ENCODE data around the gene IDH3G.

The IDH3G gene

DNA sequence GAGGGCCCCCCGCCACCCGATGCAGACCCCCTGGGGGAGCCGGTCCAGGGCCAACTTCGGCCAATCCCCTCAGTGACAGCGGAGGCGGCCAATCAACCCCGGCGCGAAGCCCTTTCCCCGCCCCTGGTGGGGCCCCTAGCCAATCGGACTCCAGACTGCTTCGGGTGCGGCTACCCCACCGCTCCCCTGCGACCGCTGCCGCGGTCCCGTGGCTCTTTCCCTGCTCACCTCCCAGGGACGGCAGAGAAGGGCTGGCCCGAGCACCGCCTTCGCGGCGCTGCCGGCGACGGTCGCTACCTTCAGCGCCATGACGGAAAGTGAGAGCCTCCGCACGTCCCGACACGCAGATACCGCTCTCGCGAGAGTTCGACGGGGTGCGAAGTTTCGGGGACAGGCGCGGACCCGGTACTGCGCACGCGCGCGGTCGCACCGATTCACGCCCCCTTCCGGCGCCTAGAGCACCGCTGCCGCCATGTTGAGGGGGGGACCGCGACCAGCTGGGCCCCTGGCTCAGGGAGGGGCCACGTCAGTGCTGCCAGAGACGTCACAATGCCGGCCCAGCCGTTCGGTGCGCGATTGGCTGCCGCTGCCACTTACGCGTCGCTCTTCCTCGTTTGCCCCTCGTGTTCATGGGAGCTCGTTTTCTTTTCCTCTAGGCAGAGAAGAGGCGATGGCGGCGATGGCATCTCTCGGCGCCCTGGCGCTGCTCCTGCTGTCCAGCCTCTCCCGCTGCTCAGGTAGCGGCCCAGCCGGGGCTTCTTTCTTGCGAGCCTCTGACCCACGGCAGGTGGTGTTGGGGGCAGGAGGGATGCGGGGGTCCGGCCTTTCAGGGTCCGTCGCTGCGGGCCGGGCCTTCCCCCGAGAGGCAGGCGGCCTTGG lies at the start of gene IDH3G, which contains the start of gene SSR4:
TSS of gene IDH3G (minus strand) at position 358 of the 879 bp plus-strand sequence. CDS start at position 309, 49 bp downstream.
TSS of gene SSR4 (plus strand) at position 651 of the 879 bp plus-strand sequence. CDS start at position 671, 20 bp downstream.
- Histone ChIP-seq H3K9ac (ENCODE audit: low read depth, low read length) (peak within 1 kb of the TSS; percentile 87), H3K9me3 (ENCODE audit: control insufficient read depth, insufficient read depth, low read length) (peaks cover 6% of the 10 kb centered on the region), H3K36me3 (ENCODE audit: control insufficient read depth, insufficient read depth, low read length) (peaks cover 34% of the 10 kb centered on the region), H3K4me1 (ENCODE audit: control insufficient read depth, insufficient read depth, low read length) (no peaks in the 10 kb centered on the region), H3K27me3 (ENCODE audit: control insufficient read depth, insufficient read depth, low read length) (no peaks in the 10 kb centered on the region), H3K4me3 (ENCODE audit: low read depth, low read length) (peak within 1 kb of the TSS; percentile 71)

- H3K4me3 ChIP-seq (ENCODE audit: low read depth, low read length) = no peak overlapping the region
- H3K4me1 ChIP-seq (ENCODE audit: control insufficient read depth, insufficient read depth, low read length) = no peaks in the 10 kb centered on the region
- H3K9ac ChIP-seq (ENCODE audit: low read depth, low read length) = no peak overlapping the region
- no peaks in the 10 kb centered on the region for H3K36me3 ChIP-seq (ENCODE audit: control insufficient read depth, insufficient read depth, low read length)
- peaks cover under 1% of the 10 kb centered on the region for H3K27me3 ChIP-seq (ENCODE audit: control insufficient read depth, insufficient read depth, low read length)
- H3K9me3 ChIP-seq (ENCODE audit: control insufficient read depth, insufficient read depth, low read length) = no peaks in the 10 kb centered on the region
Observed at GRCh38 chrX:153836921-153837320, 42.7 kb upstream of the IDH3G start.

- Histone ChIP-seq H3K27me3 (ENCODE audit: control insufficient read depth, insufficient read depth, low read length) (peaks cover 3% of the 10 kb centered on the region), H3K4me3 (ENCODE audit: low read depth, low read length) (no peak overlapping the region), H3K9me3 (ENCODE audit: control insufficient read depth, insufficient read depth, low read length) (no peaks in the 10 kb centered on the region)
Observed at GRCh38 chrX:153832728-153833127, 38.6 kb upstream of the IDH3G start.

GRCh38 chrX:153831429-153832150 lies 37.4 kb upstream of the IDH3G start:
- H3K4me1 ChIP-seq (ENCODE audit: control insufficient read depth, insufficient read depth, low read length) = peaks cover 2% of the 10 kb centered on the region
- H3K36me3 ChIP-seq (ENCODE audit: control insufficient read depth, insufficient read depth, low read length) = no peaks in the 10 kb centered on the region
- H3K4me3 ChIP-seq (ENCODE audit: low read depth, low read length) = peak overlapping the region; percentile 15
- H3K27me3 ChIP-seq (ENCODE audit: control insufficient read depth, insufficient read depth, low read length) = peaks cover 3% of the 10 kb centered on the region
- no peaks in the 10 kb centered on the region for H3K9me3 ChIP-seq (ENCODE audit: control insufficient read depth, insufficient read depth, low read length)
- H3K9ac ChIP-seq (ENCODE audit: low read depth, low read length) = no peak overlapping the region

More at GRCh38 chrX:153832728-153833127, 38.6 kb upstream of the IDH3G start:
- Histone ChIP-seq H3K4me1 (ENCODE audit: control insufficient read depth, insufficient read depth, low read length) (no peaks in the 10 kb centered on the region), H3K36me3 (ENCODE audit: control insufficient read depth, insufficient read depth, low read length) (no peaks in the 10 kb centered on the region), H3K9ac (ENCODE audit: low read depth, low read length) (no peak overlapping the region)

GRCh38 chrX:153830640-153831428 lies 36.7 kb upstream of the IDH3G start:
- Histone ChIP-seq H3K9ac (ENCODE audit: low read depth, low read length) (no peak overlapping the region), H3K9me3 (ENCODE audit: control insufficient read depth, insufficient read depth, low read length) (no peaks in the 10 kb centered on the region), H3K27me3 (ENCODE audit: control insufficient read depth, insufficient read depth, low read length) (peaks cover 3% of the 10 kb centered on the region), H3K36me3 (ENCODE audit: control insufficient read depth, insufficient read depth, low read length) (no peaks in the 10 kb centered on the region), H3K4me1 (ENCODE audit: control insufficient read depth, insufficient read depth, low read length) (peaks cover 2% of the 10 kb centered on the region), H3K4me3 (ENCODE audit: low read depth, low read length) (peak overlapping the region; percentile 15)

DNA sequence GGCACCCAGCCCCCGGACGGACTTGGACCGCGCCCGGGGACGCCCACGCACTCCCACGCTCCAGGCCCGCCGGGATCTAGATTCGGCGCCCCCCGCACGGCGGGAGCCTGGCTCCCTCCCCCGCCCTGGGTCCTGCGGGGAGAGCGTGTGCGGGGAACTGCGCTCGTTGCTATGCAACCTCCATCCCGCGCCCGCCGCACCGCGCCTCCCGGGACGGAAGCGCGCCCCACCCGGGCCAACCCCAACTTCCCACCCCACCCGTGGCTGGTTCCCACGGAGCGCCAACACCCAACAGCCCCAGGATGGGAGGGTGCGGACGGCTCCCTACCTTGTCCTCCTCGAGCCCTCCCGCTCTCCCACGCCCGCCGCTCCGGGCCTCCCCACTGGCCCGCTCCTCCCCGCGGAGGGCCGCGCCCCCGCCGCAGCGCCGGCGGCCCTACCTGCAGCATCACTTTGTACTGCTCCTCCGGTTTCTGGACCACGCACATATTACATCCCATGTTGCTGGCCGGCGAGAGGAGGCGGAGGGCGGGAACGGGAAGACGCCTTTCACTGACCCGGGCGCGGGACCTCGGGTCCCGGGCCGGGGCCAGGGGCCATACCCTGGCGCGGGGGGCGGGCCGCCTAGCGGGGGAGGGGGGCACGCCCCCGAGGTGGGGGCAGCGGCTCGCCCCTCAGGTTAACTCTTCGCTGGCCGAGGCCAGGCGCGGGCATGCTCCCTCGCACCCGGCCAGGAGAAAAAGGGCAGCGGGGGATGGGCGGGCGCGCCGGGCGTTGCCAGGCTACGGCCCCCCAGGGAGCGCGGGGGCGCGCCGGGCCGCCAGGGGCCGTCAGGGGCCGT lies 35.8 kb upstream of the IDH3G start, which contains the start of gene PDZD4:
TSS of gene PDZD4 (minus strand) at position 746 of the 841 bp plus-strand sequence. CDS start at position 500, 246 bp downstream.
- Histone ChIP-seq H3K9me3 (ENCODE audit: control insufficient read depth, insufficient read depth, low read length) (no peaks in the 10 kb centered on the region), H3K36me3 (ENCODE audit: control insufficient read depth, insufficient read depth, low read length) (no peaks in the 10 kb centered on the region), H3K4me3 (ENCODE audit: low read depth, low read length) (peak within 1 kb of the TSS; percentile 61), H3K4me1 (ENCODE audit: control insufficient read depth, insufficient read depth, low read length) (peaks cover 6% of the 10 kb centered on the region), H3K27me3 (ENCODE audit: control insufficient read depth, insufficient read depth, low read length) (peaks cover 3% of the 10 kb centered on the region), H3K9ac (ENCODE audit: low read depth, low read length) (no peak within 1 kb of the TSS)

DNA sequence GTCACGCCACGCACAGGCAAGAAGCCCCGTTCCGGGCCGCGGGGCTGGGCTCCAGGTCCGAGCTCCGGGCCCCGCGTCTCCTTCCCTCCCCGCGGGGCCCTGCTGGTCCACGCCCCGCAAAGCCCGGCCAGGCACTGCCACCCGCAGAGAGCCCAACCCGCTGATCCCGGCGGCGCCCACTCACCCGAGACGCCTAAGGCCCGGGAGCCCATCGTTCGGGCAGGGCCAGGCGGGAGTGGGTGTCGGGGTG lies 35.3 kb upstream of the IDH3G start:
- Histone ChIP-seq H3K36me3 (ENCODE audit: control insufficient read depth, insufficient read depth, low read length) (no peaks in the 10 kb centered on the region), H3K9ac (ENCODE audit: low read depth, low read length) (no peak overlapping the region), H3K9me3 (ENCODE audit: control insufficient read depth, insufficient read depth, low read length) (no peaks in the 10 kb centered on the region), H3K27me3 (ENCODE audit: control insufficient read depth, insufficient read depth, low read length) (peaks cover 3% of the 10 kb centered on the region), H3K4me1 (ENCODE audit: control insufficient read depth, insufficient read depth, low read length) (peaks cover 6% of the 10 kb centered on the region), H3K4me3 (ENCODE audit: low read depth, low read length) (peak overlapping the region; percentile 61)

DNA sequence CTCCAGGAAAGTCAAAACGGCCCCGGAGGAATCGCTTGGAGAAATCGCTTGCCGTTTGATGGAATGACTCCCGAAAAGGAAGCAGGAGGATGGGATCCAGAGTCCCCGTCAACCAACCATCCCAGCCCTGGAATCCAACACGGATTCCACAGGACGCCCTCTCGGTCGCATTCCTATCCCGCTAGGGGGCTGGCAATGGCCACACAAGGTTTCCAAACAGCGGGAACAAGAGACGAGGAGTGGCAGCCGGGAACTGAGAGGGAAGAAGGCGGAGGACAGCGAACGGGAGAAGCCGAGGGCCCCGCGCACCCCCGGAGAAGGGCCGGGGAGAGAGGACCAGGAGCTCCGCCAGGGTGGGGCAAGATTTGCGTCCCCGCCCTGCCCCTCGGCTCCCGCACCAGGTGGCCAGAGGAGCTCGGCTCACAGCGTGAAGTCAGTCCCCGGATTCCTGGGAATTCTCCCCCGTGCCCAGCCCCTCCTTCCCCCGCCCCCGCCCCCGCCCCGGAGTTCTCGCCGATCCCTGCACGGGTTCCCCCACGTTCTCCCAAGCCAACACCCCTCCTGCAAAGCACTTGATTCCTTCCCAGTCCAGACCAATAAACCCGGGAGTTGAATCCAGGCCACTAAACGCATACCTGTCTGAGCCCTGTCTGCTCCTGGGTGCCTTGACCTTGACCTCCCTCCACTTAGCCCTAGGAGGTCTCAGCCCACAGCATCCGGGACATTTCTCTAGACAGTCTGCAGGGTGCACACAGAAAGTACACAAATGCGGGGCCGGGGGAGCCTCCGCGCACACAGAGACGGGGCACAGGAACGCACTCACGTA lies 34.8 kb upstream of the IDH3G start:
- peak overlapping the region; percentile 24 for H3K9ac ChIP-seq (ENCODE audit: low read depth, low read length)
- H3K4me1 ChIP-seq (ENCODE audit: control insufficient read depth, insufficient read depth, low read length) = peaks cover 6% of the 10 kb centered on the region
- no peaks in the 10 kb centered on the region for H3K9me3 ChIP-seq (ENCODE audit: control insufficient read depth, insufficient read depth, low read length)
- H3K27me3 ChIP-seq (ENCODE audit: control insufficient read depth, insufficient read depth, low read length) = peaks cover 3% of the 10 kb centered on the region
- H3K36me3 ChIP-seq (ENCODE audit: control insufficient read depth, insufficient read depth, low read length) = no peaks in the 10 kb centered on the region
- H3K4me3 ChIP-seq (ENCODE audit: low read depth, low read length) = peak overlapping the region; percentile 66

DNA sequence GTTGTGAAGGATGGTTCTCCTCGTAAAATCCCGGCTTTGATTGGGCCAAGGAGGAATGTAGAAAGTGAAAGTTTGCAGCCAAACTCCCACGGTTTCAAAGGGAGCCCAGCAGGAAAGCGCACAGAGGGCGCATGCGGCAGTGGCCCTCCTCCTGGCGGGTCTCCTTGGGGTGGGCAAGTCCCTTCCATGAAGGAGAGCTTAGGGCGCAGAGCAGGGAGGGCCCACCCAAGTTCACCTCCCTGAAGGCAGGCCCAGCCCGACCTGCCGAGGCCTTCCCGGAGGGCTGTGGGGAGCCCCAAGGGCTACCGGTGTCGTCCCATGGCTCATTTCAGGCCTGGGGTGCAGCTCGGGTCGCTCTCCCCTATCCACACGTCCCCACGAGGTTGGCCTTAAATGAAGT lies 34.1 kb upstream of the IDH3G start:
- H3K36me3 ChIP-seq (ENCODE audit: control insufficient read depth, insufficient read depth, low read length) = no peaks in the 10 kb centered on the region
- H3K4me3 ChIP-seq (ENCODE audit: low read depth, low read length) = peak overlapping the region; percentile 66
- peak overlapping the region; percentile 24 for H3K9ac ChIP-seq (ENCODE audit: low read depth, low read length)
- peaks cover 3% of the 10 kb centered on the region for H3K27me3 ChIP-seq (ENCODE audit: control insufficient read depth, insufficient read depth, low read length)
- no peaks in the 10 kb centered on the region for H3K9me3 ChIP-seq (ENCODE audit: control insufficient read depth, insufficient read depth, low read length)
- H3K4me1 ChIP-seq (ENCODE audit: control insufficient read depth, insufficient read depth, low read length) = peaks cover 6% of the 10 kb centered on the region

DNA sequence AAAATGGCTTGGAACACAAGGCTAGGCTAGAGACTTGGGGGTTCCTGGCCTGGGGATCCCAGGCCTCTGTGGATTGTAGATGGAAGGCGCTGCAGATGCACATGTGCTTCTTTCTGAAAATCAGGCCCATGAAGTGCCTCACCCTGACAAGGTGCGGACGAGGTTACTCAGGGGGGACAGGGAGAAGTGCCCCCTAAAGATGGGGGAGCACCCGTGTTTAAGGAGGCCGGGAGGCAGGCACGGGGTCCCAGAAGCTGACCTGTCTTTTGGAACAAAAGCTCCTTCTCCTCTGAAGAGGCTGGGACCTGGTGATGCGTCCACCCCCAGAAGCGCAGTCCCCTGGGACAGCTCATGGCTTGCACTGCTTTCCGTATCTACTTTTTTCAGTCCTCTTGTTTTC lies 33.7 kb upstream of the IDH3G start:
- no peak overlapping the region for H3K9ac ChIP-seq (ENCODE audit: low read depth, low read length)
- peaks cover 6% of the 10 kb centered on the region for H3K4me1 ChIP-seq (ENCODE audit: control insufficient read depth, insufficient read depth, low read length)
- no peaks in the 10 kb centered on the region for H3K36me3 ChIP-seq (ENCODE audit: control insufficient read depth, insufficient read depth, low read length)
- H3K9me3 ChIP-seq (ENCODE audit: control insufficient read depth, insufficient read depth, low read length) = no peaks in the 10 kb centered on the region
- peak overlapping the region; percentile 66 for H3K4me3 ChIP-seq (ENCODE audit: low read depth, low read length)
- H3K27me3 ChIP-seq (ENCODE audit: control insufficient read depth, insufficient read depth, low read length) = peaks cover 3% of the 10 kb centered on the region
